ENCODE data around the gene UBIAD1. TPM values are rescaled to one million over a fixed set of nuclear protein-coding genes. Genes with fewer than 3 reads are reported as not detected.

Gene UBIAD1
- total RNA-seq, 2 donors from 2014 or later: 23.7 to 24.7 TPM

- H3K36me3 Mint-ChIP-seq: no peaks in the 10 kb centered on the region
- ATAC-seq (no peak), DNase-seq (ENCODE audit: low spot score in 2 of 2) (no peak)
- H3K9me3 Mint-ChIP-seq: no peaks in the 10 kb centered on the region
- H3K27ac Mint-ChIP-seq: peak overlapping the region; percentile 29 to 46
These were observed 51.7 kb downstream of the UBIAD1 start for GRCh38 chr1:11324567-11325165.

- no peaks in the 10 kb centered on the region for H3K36me3 Mint-ChIP-seq
- H3K27ac Mint-ChIP-seq: no peak overlapping the region
- ATAC-seq: no peak
- no peak for DNase-seq (ENCODE audit: low spot score in 2 of 2)
- no peaks in the 10 kb centered on the region for H3K9me3 Mint-ChIP-seq
These were observed 53.1 kb downstream of the UBIAD1 start for GRCh38 chr1:11326070-11326469.

- H3K9me3 Mint-ChIP-seq: no peaks in the 10 kb centered on the region
These were observed 55.4 kb downstream of the UBIAD1 start for GRCh38 chr1:11328444-11328843.

DNA sequence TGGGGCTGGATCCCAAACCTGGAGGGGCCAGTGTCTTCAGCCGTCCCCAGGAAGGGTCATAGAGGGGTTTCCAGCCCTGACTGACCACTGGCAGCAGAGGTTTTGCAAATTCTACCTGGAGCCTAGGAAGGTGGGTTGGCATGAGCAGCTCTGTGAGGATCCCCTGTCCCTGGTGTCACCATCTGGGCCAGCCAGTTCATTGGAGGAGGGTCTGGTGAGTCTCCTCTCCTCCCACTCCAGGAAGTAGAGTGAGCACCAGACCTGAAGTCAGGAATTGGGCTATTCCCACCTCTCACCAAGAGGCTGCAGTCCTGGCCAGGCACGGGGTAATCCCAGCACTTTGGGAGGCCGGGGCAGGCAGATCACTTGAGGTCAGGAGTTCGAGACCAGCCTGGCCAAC, 57.4 kb downstream of the UBIAD1 start:
- no peak for DNase-seq (ENCODE audit: low spot score in 2 of 2)

More at GRCh38 chr1:11328444-11328843, 55.4 kb downstream of the UBIAD1 start:
- peak overlapping the region in 1 of 2 donors; percentile 52 for H3K27ac Mint-ChIP-seq
- H3K36me3 Mint-ChIP-seq: no peaks in the 10 kb centered on the region
- ATAC-seq (no peak), DNase-seq (ENCODE audit: low spot score in 2 of 2) (no peak)

GRCh38 chr1:11331036-11331944, 58.3 kb downstream of the UBIAD1 start:
- no peak for DNase-seq (ENCODE audit: low spot score in 2 of 2)
- H3K36me3 Mint-ChIP-seq: no peaks in the 10 kb centered on the region
- H3K9me3 Mint-ChIP-seq: no peaks in the 10 kb centered on the region
- no peak for ATAC-seq
- no peak overlapping the region for H3K27ac Mint-ChIP-seq

More for the DNA sequence above, 57.4 kb downstream of the UBIAD1 start:
- ATAC-seq: no peak
- Mint-ChIP-seq H3K27ac (no peak overlapping the region), H3K9me3 (no peaks in the 10 kb centered on the region), H3K36me3 (no peaks in the 10 kb centered on the region)

GRCh38 chr1:11331945-11332546, 59.0 kb downstream of the UBIAD1 start:
- H3K36me3 Mint-ChIP-seq: no peaks in the 10 kb centered on the region
- H3K27ac Mint-ChIP-seq: no peak overlapping the region
- DNase-seq (ENCODE audit: low spot score in 2 of 2): no peak
- ATAC-seq: no peak
- no peaks in the 10 kb centered on the region for H3K9me3 Mint-ChIP-seq

DNA sequence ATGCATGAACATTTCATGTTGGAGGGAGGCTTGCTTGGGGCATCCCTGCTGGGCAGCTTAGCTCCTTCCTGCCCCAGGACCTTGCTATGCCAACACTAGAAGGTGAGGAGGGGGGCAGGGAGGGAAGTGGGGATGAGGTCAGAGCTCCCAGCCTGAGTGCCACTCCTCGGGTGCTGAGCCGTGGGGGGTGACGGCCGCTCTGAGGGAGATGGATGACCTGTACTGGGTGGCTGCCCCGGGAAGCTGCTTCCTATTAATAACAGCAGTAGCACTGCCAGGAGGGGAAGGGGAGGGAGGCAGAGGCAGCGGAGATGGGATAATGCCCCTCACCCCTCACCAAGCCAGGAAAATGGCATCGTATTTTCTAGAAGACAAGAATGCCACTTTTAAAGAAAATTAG, 60.6 kb downstream of the UBIAD1 start:
- no peak for DNase-seq (ENCODE audit: low spot score in 2 of 2)
- peak overlapping the region in 1 of 2 donors; percentile 2 for H3K27ac Mint-ChIP-seq
- no peaks in the 10 kb centered on the region for H3K9me3 Mint-ChIP-seq
- no peak for ATAC-seq
- H3K36me3 Mint-ChIP-seq: no peaks in the 10 kb centered on the region

DNA sequence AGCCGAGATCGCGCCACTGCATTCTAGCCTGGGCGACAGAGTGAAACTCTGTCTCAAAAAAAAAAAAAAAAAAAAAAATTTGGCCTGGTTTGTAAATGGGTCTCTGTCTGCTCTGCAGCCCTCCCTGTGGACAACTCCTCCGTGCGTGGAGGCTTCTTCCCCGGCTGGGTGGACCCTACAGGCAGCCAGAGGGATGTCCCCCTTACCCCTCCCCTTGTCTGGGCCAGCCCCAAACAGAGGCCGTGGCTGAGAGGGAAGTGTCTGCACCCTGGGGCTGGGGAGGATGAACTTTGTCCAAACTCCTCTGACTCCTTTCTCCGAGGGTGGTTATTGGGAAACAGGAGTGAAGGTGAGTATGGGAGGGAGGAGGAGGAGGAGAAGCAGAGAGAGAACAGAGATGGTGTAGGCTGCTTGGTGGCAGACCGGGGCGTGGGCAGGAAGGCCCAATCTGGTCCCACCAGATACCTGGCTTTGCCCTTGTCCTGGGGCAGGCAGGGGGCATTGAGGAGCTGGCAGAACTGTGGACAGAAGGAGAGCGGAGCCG, 61.3 kb downstream of the UBIAD1 start:
- Mint-ChIP-seq H3K27ac (no peak overlapping the region), H3K9me3 (no peaks in the 10 kb centered on the region), H3K36me3 (no peaks in the 10 kb centered on the region)
- no peak for ATAC-seq
- DNase-seq (ENCODE audit: low spot score in 2 of 2): no peak

DNA sequence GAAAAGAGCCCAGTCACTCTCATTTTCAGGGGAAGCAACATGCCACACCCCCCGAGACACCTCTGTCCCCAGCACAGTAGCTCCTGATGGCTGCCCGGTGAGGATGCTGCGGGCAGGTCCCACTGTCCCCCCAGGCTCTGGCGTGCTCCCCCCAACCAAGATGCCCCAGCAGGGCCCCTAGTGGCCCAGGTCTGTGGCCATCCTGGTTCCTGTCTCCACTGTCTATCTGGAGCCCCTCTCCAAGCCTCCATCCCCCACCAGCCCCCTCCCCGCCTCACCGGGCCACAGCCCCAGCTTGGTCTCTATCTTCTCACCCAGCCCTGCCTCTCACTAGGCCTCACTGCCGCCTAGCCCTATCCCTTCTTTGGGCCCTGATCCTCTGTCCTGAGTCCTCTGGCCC, 61.8 kb downstream of the UBIAD1 start:
- Mint-ChIP-seq H3K9me3 (no peaks in the 10 kb centered on the region), H3K27ac (peak overlapping the region in 1 of 2 donors; percentile 49), H3K36me3 (no peaks in the 10 kb centered on the region)
- ATAC-seq (no peak), DNase-seq (ENCODE audit: low spot score in 2 of 2) (no peak)

DNA sequence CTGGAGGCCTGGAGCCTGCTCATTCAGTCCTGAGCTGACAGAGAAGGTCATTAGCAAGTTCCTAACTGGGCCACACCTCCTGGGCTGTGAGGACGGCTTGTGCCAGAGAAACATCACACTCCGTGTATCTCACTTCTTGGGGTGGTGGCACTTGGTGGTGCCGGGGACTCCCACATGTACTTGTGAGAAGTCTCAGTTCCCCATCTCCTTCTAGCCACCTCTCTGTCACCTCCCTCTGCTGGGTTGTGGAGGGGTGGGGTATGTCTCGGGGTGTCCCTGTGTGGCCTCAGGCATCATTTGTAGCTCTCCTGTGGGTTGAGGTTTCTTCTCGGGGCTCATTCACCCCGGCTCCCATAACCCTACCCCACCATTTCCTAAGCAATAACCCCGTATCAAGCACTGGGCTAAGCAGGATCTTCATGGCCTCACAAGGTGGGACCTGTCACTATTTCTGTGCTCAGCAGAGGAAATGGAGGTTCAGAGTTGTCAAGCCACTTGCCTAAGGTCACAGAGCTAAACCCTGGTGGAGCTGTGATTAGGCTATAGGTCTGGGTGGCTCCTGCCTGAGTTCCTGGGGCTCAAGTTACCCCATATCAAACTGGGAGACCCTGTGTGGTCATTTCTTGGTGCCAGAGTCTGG, 62.5 kb downstream of the UBIAD1 start:
- DNase-seq (ENCODE audit: low spot score in 2 of 2) (no peak), ATAC-seq (no peak)
- peak overlapping the region in 1 of 2 donors; percentile 49 for H3K27ac Mint-ChIP-seq
- no peaks in the 10 kb centered on the region for H3K36me3 Mint-ChIP-seq
- H3K9me3 Mint-ChIP-seq: no peaks in the 10 kb centered on the region

- no peak overlapping the region for H3K27ac Mint-ChIP-seq
- no peaks in the 10 kb centered on the region for H3K36me3 Mint-ChIP-seq
These were observed 64.6 kb downstream of the UBIAD1 start for GRCh38 chr1:11337580-11338073.

More at GRCh38 chr1:11337580-11338073, 64.6 kb downstream of the UBIAD1 start:
- peak in 1 of 2 donors; percentile 80 for DNase-seq (ENCODE audit: low spot score in 2 of 2)
- ATAC-seq: peak; percentile 82 to 91
- no peaks in the 10 kb centered on the region for H3K9me3 Mint-ChIP-seq

Other genes starting within 250 kb of the UBIAD1 start
- gene MASP2, start 226.0 kb upstream of the UBIAD1 start, total RNA-seq: under 1 TPM in 1 of 2 donors, not detected in 1; 0.21 TPM
- 100 to 1,000 TPM; 107 to 148 TPM for gene SRM, start 213.2 kb upstream of the UBIAD1 start, total RNA-seq
- 10 to 100 TPM; 81.1 to 83.3 TPM for gene EXOSC10, start 173.3 kb upstream of the UBIAD1 start, total RNA-seq
- gene ANGPTL7, start 83.8 kb upstream of the UBIAD1 start, total RNA-seq: not detected
- 10 to 100 TPM; 32.7 to 46.1 TPM for gene MTOR, start 10.6 kb upstream of the UBIAD1 start, total RNA-seq
- under 1 TPM; 0.80 to 0.82 TPM for gene DISP3, start 206.0 kb downstream of the UBIAD1 start, total RNA-seq

Measured in activated naive CD4-positive, alpha-beta T cell treated with anti-CD3 and anti-CD28 coated beads, Interleukin-2, amount 50 U/mL, for 72 hours (primary cell).